NCI-H774 (cell line): ENCODE measurements around the gene PET117.
"Not testable (repeated sequence)": the region's sequence is repeated elsewhere in the genome, so short reads cannot be mapped to it uniquely, and the experiment has no call there.

ENCODE experiments used
- DNase-seq: peaks from one replicate; lab custom pipeline; 2025; lab: John Stamatoyannopoulos, UW

PET117 gene

GRCh38 chr20:18164356-18164755 is 26.7 kb downstream of the PET117 start:
- DNase-seq: no peak

GRCh38 chr20:18165553-18165952 is 27.9 kb downstream of the PET117 start:
- DNase-seq: no peak

DNA sequence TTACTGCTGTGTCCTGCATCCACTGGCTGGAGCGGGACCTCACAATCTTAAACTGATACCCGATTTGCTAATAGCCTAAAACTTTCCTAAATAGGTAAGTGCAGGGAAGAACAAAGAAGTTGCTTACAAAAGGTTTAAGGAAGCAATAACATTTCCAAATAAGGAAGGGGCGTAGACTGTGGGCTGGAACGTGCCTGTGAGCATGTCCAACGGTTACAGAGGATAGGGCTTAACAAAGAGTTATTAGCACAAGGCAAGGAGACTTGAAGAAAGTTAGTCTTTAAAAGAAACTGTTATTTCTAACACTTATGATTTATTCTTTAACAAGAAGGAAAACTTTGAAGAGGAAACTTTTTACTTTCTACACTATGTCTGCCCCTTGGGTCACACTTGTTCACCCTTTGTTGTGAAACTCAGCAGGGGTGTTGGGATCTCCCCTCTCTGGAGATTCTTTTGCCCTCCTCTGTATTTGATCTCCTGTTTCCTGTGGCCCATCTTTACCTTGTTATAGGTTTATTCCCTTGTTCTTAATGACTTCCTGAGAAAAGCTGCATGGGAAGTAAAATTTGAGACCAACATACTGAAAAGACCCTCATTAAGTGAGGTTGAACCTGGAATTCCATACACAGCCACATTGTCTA is 28.7 kb downstream of the PET117 start:
- DNase-seq: no peak

- no peak for DNase-seq
These were observed 29.3 kb downstream of the PET117 start for GRCh38 chr20:18166950-18167349.

GRCh38 chr20:18172379-18172778 is 34.7 kb downstream of the PET117 start:
- no peak for DNase-seq

GRCh38 chr20:18174906-18175683 is 37.4 kb downstream of the PET117 start:
- DNase-seq: no peak

GRCh38 chr20:18176318-18176785 is 38.7 kb downstream of the PET117 start:
- DNase-seq: no peak

DNA sequence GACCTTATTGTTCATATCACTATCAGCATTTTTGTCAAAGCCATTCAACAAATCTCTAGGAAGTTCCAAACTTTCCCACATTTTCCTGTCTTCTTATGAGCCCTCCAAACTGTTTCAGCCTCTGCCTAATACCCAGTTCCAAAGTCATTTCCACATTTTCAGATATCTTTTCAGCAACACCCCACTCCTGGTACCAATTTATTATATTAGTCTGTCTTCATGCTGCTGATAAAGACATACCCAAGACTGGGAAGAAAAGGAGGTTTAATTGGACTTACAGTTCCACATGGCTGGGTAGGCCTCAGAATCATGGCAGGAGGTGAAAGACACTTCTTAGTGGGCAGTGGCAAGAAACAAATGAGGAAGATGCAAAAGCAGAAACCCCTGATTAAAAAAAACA is 42.7 kb downstream of the PET117 start:
- not testable (repeated sequence) for DNase-seq

GRCh38 chr20:18180815-18181214 is 43.2 kb downstream of the PET117 start:
- DNase-seq: no peak

DNA sequence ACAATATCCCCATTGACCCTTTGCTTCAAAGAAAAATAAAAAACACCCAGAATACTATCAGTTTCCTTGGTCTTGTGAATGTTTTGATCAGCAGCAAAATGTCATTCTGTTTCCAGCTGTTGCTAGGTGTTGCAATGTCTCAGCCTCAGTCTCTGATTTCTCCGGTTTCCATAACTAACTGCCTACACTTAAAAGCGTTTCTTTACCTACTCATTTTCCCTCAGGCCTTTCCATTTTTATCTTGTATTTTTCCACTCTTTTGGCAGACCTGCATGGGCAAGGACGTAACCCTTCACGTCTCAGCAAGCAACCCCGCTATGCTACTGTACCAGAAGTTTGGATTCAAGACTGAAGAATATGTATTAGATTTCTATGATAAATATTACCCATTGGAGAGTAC is 49.4 kb downstream of the PET117 start:
- no peak for DNase-seq

DNA sequence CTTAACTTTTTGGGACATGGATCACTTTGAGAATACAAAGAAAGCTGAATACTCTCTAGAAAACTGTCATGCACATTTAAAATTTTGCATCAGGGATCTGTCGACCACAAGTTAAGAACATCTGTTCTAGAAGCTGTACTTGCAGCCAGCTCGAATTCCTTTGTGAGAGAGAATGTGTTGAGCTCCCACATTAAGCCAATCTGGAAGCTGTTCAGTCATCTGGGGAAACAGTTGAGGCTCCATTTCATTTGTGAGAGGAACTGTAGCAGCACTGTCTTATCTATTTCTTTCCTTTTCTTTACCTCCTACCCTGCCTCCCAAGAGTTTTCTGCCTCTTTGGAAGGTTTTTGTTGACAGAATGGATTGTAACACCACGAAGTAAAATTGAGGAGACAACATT is 50.8 kb downstream of the PET117 start:
- DNase-seq: no peak

GRCh38 chr20:18190338-18191233 is 52.9 kb downstream of the PET117 start:
- DNase-seq: no peak

- no peak for DNase-seq
These were observed 53.6 kb downstream of the PET117 start for GRCh38 chr20:18191306-18191705.
